Activated CD4-positive, alpha-beta T cell treated with anti-CD3 and anti-CD28 coated beads, Interleukin-2, amount 50 U/mL, for 24 hours (primary cell): ENCODE results near the gene TMPRSS3.
"Not testable (repeated sequence)": the region's sequence is repeated elsewhere in the genome, so short reads cannot be mapped to it uniquely, and the experiment has no call there.

Source experiments
- DNase-seq, 2 donors: peaks; one replicate each; pipeline ENCODE4 v3.0.0-alpha.2; 2020; ENCODE audit warnings: low read depth in 1 of 2, low spot score in 1 of 2

The TMPRSS3 gene

GRCh38 chr21:42409366-42409765, 13.5 kb upstream of the TMPRSS3 start:
- no peak for DNase-seq

GRCh38 chr21:42408718-42409117, 12.9 kb upstream of the TMPRSS3 start:
- DNase-seq, result not testable (repeated sequence)

- no peak for DNase-seq
Observed at GRCh38 chr21:42407476-42407875, 11.6 kb upstream of the TMPRSS3 start.

GRCh38 chr21:42406866-42407265, 11.0 kb upstream of the TMPRSS3 start:
- DNase-seq, result no peak

- DNase-seq, result peak in 1 of 2 donors; percentile 52
Observed at GRCh38 chr21:42406201-42406621, 10.4 kb upstream of the TMPRSS3 start.

- DNase-seq, result no peak
Observed at GRCh38 chr21:42405064-42406013, 9.5 kb upstream of the TMPRSS3 start.

GRCh38 chr21:42404539-42404938, 8.7 kb upstream of the TMPRSS3 start:
- DNase-seq, result no peak

- no peak for DNase-seq
Observed at GRCh38 chr21:42403611-42404231, 7.9 kb upstream of the TMPRSS3 start, which contains the start of gene UBASH3A. UBASH3A (plus strand) TSS chr21:42403902; CDS start chr21:42403946, 44 bp downstream.

GRCh38 chr21:42401820-42402251, 6.0 kb upstream of the TMPRSS3 start:
- no peak for DNase-seq

GRCh38 chr21:42401154-42401553, 5.3 kb upstream of the TMPRSS3 start:
- no peak for DNase-seq

GRCh38 chr21:42400525-42400924, 4.7 kb upstream of the TMPRSS3 start:
- DNase-seq, result no peak

GRCh38 chr21:42398436-42399028, 2.7 kb upstream of the TMPRSS3 start:
- DNase-seq, result no peak

GRCh38 chr21:42397746-42398394, 2.0 kb upstream of the TMPRSS3 start:
- no peak for DNase-seq

GRCh38 chr21:42396799-42397745, 1.2 kb upstream of the TMPRSS3 start:
- no peak for DNase-seq

GRCh38 chr21:42395302-42395701, 550 bp downstream of the TMPRSS3 start:
- DNase-seq, result no peak

GRCh38 chr21:42393443-42393950, 2.4 kb downstream of the TMPRSS3 start:
- no peak for DNase-seq

GRCh38 chr21:42392731-42393442, 3.0 kb downstream of the TMPRSS3 start:
- peak in 1 of 2 donors; percentile 49 for DNase-seq

- no peak for DNase-seq
Observed at GRCh38 chr21:42391297-42391696, 4.6 kb downstream of the TMPRSS3 start.

- DNase-seq, result no peak
Observed at GRCh38 chr21:42390696-42391095, 5.2 kb downstream of the TMPRSS3 start.
